ENCODE measurements around the gene CPXM2.
A peak's percentile ranks its signal among the peaks of the same experiment; 100 is the strongest.

Gene CPXM2

DNA sequence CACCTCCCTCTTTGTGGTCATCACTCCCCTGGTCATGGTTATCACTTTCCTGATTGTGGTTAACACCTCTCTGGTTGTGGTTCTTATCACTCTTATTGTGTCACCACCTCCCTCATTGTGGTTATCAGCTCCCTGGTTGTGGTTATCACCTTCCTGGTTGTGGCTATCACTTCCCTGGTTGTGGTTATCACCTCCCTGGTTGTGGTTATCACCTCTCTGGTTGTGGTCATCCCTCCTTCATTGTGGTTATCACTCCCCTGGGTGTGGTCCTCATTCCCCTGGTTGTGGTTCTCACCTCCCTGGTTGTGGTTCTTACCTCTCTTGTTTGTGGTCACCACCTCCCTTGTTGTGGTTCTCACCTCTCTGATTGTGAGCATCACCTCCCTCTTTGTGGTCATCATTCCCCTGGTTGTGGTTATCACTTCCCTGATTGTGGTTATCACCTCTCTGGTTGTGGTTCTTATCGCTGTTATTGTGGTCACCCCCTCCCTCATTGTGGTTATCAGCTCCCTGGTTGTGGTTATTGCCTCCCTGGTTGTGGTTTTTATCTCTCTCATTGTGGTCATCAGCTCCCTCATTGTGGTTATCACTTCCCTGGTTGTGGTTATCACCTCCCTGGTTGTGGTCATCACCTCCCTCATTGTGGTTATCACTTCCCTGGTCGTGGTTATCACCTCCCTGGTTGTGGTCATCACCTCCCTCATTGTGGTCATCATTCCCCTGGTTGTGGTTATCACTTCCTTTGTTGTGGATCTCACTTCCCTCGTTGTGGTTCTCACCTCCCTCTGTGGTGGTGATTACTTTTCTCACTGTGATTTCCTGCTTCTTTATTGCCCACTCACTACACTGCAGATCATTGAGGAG lies 118.7 kb downstream of the CPXM2 start:
- peak in 1 of 2 donors; percentile 3 for DNase-seq (ENCODE audit: low read depth in 2 of 2)

DNA sequence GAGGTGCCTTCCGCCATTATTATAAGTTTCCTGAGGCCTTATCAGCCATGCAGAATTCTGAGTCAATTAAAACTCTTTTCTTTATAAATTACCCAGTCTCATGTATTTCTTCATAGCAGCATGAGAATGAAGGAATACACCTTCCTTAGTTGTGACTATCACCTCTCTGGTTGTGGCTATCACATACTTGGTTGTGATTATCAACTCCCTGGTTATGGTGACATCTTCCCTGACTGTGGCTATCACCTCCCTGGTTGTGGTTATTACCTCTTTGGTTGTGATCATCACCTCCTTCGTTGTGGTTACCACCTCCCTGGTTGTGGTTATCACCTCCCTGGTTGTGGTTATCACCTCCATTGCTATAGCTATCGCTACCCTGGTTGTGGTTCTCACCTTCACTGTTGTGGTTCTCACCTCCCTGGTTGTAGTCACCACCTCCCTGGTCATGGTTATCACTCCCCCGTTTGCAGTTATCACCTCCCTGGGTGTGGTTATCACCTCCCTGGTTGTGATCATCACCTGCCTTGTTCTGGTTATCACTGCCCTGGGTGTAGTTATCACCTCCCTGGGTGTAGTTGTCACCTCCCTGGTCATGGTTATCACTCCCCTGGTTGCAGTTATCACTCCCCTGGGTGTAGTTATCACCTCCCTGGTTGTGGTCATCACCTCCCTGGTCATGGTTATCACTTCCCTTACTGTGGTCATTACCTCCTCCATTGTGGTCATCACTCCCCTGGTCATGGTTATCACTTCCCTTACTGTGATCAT lies 119.5 kb downstream of the CPXM2 start:
- DNase-seq (ENCODE audit: low read depth in 2 of 2), result peak in 1 of 2 donors; percentile 1

DNA sequence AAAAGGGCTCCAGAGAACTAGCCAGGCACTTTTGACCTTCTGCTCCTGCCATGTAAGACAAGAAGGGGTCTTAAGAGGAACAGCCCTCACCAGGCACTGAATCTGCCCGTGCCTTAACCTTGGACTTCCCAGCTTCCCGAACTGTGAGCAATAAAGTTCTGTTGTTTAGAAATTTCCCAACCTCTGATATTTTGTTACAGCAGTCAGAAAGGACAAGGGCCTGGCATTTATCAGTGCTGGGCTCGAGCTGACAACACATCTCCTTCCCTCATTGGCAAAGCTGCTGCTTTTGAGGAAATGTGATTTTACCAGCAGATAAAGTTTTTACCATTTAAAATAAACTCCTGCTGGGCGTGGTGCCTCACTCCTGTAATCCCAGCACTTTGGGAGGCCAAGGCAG lies 122.0 kb downstream of the CPXM2 start:
- DNase-seq (ENCODE audit: low read depth in 2 of 2), result no peak

DNA sequence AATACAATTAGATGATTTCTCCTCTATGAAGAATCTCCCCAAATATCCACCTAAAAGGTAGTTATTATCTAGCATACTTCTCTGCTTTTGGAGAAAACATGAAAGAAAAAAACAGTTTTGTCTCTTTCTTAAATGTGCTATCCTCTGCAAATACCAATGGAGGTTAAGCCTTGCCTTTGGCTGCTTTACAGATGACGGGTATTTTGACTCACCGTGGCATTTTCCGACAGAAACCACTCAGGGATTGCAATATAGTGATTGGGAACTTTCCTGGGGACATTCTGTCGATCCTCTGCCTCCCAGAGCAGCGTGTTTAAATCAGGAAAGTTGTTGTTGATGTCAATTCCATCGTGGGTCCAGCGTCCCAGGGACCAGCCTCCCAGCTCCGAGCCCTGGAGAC lies 124.8 kb downstream of the CPXM2 start:
- no peak for DNase-seq (ENCODE audit: low read depth in 2 of 2)

DNA sequence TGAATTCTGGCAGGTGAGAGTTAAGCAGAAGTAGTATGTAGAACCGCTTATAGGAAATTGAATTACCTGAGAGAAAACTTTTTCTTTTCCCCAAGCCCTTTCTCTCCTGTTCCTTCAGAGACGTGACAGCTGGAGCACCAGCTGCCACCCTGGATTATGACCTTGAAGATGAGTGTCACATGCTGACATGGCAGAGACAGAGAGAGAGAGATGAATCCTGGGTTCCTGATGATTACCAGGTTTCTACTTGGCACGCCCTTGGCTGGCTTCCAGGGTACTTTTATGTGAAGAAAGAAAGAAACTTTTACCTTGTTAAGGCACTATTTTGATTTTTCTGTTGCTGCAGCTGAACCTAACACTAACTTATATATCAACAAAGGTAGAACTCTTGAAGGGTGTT lies 125.6 kb downstream of the CPXM2 start:
- no peak for DNase-seq (ENCODE audit: low read depth in 2 of 2)

DNA sequence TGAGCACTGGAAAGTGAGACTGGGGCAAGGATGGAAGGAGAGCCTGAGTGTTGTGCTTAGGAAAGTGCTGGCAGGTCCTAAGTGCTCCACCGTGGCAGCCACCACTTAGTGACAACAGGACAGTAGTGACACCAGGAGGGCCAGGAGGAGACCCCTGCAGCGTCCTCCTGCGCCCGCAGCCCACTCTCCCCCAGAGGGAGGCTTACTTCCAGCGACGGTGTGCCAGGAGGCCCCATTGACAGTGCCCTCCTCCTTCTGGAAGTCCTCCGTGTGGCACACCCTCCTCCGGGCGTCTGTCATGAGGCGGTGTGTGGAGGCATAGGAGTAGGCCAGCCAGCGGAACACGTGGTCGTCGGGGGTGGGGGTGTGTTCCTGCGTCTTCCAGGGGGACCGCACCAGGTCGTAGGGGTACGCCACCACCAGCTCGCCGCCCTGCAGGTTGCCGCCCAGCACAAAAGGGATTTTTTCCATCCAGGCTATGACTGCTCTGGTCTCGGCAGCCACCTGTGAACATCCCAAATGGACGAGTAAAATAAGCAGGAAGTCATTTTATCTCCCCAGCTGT lies 129.9 kb downstream of the CPXM2 start:
- no peak for DNase-seq (ENCODE audit: low read depth in 2 of 2)

DNA sequence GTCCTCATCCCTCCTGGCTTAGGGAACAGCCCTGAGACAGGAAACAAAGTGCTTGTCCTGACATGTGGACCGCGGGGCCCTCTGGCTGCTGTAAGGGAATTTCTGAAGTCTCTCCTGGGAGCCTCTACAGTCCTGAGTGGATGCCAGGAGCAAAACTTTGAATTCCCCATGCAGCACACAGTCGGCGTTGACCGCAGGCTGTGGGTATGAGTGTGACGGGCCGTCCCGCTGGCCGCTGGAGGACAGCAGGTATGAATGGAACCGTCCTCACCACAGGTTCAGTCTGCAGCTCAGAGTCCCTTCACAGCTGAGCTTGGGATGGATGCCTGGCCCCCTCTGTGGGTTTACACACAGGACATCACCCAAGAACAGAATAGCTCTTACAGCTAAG lies 130.6 kb downstream of the CPXM2 start:
- no peak for DNase-seq (ENCODE audit: low read depth in 2 of 2)

DNA sequence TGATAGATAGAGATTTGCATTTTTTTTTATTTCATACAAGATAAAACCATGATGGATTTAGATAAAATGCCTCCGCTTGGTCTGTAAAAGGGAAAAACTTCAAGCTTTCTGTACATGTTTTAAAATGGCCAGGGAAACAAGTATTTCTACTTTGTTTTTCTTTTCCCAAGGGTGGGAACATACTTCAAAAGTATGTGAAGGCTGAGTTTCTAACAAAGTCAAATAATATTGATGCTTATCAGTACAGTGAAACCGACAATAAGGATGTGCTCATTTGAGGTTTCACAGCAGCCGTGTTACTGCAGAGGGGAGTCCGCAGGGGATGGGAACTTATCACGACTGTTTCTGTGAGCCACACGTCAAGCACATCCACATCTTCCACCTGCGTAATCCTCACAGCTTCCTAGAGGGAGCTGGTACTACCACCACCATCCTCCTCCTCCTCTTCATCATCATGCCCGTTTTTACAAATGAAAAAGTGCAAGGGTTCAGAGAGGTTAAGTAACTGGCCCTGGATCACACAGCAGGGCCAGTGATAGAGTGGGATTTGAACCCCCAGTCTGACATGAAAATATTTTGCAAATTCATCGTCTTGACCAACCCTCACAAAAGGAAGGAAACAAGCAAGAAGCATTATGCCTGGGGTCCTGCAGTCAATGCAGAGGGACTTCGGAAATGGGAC lies 131.1 kb downstream of the CPXM2 start:
- DNase-seq (ENCODE audit: low read depth in 2 of 2), result no peak

DNA sequence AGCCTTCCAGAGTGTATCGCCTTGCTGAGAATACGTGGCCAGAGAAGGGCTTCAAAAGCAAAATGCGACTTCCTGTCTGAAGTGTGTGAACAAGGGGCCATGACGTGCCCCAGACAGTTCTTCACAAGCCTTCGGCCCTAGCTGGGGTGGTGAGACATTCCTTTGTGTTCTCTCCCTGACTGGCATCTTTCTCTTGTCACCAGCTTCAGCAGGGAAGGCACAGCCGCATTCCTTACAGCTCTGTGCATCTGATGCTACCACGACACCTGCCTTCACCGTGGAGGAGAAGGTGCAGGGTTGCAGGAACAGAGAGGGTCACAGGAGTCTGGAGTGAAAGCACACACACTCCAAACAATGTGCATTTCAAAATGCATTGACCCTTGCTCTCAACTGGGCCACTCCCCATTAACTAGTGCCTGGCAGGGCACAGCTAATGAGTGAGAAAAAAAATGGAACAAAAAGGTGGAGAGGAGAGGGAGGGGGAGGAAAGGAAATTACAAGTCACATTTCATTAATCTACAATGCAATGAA lies 132.0 kb downstream of the CPXM2 start:
- no peak for DNase-seq (ENCODE audit: low read depth in 2 of 2)

DNA sequence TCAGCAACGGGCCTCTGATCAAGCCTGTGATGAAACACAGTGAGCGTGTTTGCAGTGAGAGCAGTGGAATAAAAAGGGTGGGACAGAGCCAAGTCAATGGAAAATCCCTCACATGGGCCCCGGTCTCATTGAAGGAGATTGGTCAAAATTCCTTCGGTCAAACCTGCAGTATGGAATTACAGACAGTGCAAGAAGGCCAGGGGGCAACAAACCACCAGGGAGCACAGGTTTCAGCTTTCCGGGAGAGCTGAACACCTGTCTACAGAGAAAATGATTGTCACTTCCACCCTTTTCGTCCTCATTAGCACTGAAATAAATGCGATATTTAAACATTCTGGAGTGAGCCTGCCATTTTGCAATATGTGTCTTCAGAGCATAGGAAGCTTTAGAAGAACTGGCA lies 132.6 kb downstream of the CPXM2 start:
- no peak for DNase-seq (ENCODE audit: low read depth in 2 of 2)

DNA sequence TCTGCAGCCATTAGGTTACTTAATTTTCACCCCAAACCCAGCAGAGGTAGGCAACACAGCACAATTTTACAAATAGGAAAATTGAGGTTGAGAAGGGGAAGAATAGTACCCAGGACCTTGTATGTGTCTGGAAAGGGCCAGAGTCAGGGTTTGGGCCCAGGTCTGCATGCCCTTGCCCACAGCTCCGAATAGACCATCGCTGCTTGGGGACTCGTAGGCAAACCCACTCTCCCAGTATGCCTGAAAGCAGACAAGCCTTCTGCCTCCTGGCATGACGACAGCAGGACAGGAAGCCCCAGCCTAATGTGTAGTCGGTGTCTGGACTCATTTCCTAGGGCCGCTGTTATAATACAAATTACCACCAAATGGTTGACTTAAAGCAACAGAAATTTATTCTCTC lies 133.8 kb downstream of the CPXM2 start:
- DNase-seq (ENCODE audit: low read depth in 2 of 2), result no peak

DNA sequence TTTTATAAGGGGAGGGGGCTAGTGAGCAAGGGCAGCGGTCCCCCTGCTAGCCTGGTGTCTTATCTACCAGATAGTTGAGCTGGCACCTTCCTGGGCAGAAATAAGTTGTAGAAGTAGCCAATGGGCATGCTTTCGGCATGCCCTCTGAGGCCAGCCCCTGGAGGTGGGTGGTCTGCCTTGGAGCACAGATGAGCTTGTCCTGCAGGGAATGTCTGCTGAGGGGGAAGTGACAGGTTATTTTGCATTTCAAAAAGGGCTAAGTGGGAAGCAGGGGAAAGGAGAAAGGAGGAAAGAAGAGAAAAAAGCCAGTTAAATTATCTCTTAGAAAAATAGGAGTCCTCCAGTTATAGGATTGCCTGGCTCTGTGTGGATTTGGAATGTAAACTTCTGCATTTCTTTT lies 136.5 kb downstream of the CPXM2 start:
- DNase-seq (ENCODE audit: low read depth in 2 of 2), result no peak

DNA sequence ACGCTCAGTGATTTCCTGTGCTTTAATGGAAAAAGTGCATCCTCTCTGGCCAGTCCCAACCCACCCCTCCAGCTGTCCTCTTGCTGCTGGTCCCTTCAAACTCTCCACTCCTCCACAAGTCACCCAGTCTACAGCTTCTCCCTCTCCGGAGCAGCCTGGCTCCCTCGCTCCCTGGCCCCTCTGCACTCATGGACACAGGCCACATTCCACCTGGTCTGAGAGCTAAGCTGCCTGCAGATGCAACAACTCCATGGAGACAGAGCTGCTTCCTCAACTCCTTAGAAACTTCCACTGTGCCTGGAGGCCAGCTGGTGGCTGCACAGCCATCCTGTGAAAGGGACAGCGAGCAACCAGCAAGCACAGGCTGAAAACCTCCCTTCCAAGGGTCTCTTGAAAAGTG lies 137.5 kb downstream of the CPXM2 start:
- no peak for DNase-seq (ENCODE audit: low read depth in 2 of 2)

DNA sequence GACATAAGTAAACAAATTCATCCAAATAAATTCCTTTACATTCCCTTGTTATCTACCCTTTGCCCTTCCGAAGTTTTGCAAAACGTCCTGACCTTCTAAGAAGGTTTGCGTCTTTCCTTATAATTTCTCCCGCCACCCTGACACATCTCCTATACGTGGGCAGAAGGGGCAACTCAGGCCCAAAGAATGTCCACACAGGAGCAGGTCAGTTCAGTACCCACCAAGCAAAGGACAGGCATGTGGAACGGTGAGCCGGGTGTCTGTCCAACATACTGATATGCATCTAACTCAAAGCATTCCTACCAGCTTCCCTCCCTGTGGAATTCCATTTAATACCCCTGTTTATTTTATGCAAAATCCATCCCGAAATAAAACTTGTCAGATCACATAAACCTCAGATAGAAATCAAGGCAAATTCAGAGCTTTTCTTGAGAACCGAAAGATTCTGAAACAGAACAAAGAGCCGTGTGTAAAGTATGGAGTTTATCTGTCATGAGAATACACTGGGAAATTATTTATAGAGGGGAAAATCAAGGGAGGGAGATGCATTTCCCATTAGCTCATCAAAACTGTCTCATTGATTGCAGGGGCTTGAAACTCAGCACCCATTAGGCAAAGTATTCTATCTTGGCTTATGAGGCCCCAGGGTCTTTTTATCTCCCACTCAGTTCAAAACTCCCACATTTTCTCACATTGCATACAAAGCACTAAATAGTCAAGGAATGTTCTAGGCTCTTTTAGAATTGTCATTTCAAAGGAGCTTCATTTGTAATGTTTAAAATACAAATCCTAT lies 140.1 kb downstream of the CPXM2 start:
- DNase-seq (ENCODE audit: low read depth in 2 of 2), result no peak

DNA sequence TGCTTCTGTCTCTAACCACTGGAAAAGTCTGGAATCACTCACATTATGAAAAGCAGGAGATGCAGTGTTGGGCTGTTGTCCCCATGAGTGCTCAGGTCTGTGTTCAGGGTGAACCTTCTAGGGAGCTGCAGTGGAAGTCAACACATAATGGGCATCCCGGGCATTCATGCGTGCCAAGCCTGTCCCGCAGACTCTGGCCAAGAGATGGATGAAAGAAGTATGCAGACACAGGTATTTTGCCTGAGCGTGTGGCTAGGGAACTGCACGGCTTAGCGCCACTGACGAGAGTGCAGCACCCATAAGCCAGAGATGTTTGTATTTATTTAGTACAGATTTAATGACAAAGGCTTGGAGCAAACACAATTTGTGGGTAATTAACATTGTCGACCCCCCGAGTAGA lies 140.7 kb downstream of the CPXM2 start:
- DNase-seq (ENCODE audit: low read depth in 2 of 2), result no peak

DNA sequence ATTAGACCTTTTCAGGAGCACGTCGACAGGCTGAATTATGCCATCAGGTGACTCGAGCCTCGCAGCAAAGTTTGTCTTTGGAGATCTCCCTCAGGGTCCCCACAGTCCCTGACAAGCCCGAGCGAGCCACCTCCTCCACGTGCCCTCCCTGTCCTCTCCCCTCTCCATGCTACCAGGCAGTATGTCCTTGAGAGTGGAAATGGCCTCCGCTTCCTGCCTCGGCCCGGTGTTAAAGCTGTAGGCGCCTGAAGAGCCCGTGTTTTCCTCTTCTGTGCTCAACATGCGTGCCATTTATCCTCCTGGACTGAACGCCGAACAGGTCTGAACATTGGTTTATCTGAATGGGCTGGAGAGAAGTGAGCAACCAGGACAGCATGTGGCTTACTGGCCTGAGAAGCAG lies 142.9 kb downstream of the CPXM2 start:
- DNase-seq (ENCODE audit: low read depth in 2 of 2), result no peak

DNA sequence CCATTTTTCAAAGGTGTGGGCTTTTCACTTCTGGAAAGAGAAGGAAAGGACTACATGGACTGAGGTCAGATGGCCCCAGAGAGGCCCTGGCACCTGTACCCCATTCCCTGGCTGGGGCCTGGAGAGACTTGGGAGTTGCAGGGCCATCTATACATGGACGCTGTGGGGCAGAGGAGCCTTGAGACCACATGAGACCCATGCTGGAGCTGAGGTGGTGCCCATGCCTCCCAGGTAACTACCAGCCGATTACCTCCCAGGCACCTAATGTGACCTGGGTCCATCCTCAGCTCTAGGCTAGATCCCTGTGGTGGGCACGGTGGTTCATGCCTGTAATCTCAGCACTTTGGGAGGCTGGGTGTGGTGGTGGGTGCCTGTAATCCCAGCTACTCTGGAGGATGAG lies 144.2 kb downstream of the CPXM2 start:
- DNase-seq (ENCODE audit: low read depth in 2 of 2), result no peak

DNA sequence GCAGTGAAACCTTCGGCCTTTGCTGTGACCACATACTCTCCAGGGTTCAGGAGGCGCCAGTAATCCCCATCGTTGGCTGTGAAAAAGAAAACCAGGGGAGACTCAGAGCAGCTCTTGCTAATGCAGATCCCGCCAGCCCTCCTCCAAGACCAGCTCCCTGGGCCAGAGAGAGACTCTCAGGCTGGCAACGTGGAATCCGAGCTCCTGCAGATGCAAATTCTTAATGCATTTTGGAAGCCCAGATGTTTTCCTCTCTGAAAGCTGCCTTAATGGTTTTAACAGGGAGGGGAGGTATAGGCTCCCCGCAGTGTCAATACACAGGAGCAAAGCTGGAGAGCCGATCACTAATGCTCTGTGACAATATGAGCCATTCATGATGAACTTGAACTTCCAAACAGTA lies 144.7 kb downstream of the CPXM2 start:
- DNase-seq (ENCODE audit: low read depth in 2 of 2), result no peak

DNA sequence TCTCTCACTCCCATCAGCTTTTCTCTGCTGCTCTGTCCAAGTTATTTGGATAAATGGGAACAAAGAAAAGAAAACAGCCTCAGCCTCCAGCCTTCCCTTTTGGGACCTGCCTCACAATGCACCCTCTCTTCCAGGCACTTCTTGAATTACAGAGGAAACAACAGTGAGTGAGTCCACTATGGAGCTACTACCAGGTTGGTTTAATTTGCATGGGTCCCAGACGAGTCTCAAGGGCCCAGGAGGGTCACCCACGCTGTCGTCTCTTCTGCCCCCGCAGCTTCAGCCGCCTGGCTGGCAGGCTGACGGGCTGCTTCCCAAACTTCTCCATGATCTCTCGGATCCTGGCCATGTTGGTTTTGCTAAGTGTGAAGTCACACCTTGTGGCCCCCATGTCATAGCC lies 145.1 kb downstream of the CPXM2 start:
- DNase-seq (ENCODE audit: low read depth in 2 of 2), result no peak

DNA sequence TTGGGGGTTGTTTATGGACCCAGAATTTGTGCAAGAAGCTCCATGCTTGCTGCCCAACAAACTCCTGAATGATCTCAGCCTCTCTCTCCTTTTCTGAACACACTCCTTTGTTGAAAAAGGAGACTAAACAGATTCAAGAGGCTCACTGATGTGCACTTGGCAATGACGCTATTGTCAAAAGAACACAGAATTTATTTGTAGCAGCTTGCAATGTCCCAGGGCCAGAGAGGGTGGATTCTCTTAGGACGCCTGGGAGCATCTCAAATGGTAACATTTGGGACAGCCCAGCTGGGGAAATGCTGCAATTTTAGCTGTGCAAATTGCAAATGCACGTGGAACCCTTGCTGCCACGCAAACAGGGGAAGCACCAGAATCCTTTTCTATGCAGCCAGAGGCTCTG lies 145.5 kb downstream of the CPXM2 start:
- no peak for DNase-seq (ENCODE audit: low read depth in 2 of 2)

DNA sequence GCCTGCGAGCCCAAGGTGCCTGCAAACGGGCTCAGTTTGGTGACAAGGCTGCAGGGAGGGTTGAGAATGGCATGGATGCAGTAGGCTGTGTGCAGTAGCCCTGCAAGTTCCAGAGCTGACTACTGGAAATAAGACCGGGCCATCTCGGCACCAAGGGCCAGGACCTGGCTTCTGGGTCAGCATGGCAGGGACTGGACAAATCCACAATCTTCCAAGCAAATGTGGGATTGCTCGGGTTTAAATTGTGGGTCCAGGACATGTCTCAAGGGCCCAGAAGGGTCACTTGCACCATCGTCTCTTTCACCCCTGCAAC lies 147.4 kb downstream of the CPXM2 start:
- no peak for DNase-seq (ENCODE audit: low read depth in 2 of 2)

Measured in stimulated activated CD8-positive, alpha-beta memory T cell treated with anti-CD3 and anti-CD28 coated beads, Interleukin-7, amount 100 ng/mL, for 4 hours (primary cell).